GM21360 (cell line): ENCODE data around the gene ICA1.
"Not testable (repeated sequence)": the region's sequence is repeated elsewhere in the genome, so short reads cannot be mapped to it uniquely, and the experiment has no call there.

Experiments
- ATAC-seq: cut with Tn5 transposase; IDR thresholded peaks from one replicate; pipeline ENCODE4 v1.9.1; 2021; ENCODE audit warnings: mild to moderate bottlenecking, moderate library complexity; ENCODE audit not compliant: unreplicated experiment

ICA1 gene

DNA sequence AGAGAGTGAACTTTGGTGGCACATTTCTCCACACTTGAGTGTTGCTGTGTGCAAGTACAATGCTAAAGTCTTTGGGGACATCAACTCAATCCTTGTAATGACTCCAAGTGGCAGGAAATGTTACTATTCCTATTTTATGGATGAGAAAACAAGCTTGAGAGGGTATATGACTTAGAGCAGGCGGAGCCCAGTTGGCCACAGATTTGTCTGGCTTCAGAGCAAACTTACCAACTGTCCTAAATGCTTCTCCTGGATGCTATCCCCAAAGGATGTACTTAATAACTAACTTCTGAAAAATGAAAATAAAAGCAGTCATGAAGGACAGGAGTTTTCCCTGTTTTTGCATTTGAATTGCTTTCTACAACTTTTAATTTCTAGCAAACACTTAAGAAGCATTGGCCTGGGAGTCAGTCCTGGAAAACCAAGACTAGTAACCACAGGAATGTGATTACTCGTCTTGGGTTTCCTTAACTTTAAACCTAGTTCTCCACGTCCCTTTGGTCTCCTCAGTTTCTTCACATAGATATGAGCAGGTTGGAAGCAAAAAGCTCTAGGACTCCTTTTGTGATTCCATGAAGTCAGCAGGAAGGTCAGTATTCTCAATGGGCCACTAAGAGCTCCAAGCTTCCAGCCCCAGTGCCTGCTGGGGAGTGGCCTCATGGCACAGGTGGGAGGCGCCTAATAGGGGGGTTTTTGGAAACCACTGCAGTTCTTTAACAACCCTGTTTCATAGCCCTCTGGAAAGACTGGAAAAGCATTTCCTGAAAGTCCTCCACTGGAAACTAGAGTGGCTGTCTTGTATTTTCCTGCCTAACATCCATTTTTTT lies 152.6 kb downstream of the ICA1 start:
- no peak for ATAC-seq

GRCh38 chr7:8105449-8106095 lies 156.4 kb downstream of the ICA1 start:
- no peak for ATAC-seq

DNA sequence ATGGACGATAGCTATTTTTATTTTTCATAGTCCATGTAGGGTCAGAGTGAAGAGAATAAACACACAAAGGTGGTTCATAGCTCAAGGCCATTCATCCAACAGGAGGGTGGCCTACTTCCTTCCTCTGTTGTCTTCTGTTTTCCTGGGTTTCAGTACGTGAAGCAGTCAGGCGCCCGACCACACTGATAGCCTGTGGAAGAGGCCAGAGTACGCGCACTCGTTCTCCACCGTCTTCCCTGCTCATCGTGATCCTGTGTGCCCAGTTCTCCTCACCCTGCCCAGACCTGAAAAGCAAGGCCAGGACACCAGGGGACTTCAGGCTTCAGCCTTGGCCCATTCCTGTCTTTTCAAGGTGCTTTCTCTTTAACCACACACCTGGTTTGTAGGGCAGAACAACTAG lies 158.7 kb downstream of the ICA1 start:
- ATAC-seq, result no peak

GRCh38 chr7:8101292-8101691 lies 160.7 kb downstream of the ICA1 start:
- ATAC-seq, result not testable (repeated sequence)

DNA sequence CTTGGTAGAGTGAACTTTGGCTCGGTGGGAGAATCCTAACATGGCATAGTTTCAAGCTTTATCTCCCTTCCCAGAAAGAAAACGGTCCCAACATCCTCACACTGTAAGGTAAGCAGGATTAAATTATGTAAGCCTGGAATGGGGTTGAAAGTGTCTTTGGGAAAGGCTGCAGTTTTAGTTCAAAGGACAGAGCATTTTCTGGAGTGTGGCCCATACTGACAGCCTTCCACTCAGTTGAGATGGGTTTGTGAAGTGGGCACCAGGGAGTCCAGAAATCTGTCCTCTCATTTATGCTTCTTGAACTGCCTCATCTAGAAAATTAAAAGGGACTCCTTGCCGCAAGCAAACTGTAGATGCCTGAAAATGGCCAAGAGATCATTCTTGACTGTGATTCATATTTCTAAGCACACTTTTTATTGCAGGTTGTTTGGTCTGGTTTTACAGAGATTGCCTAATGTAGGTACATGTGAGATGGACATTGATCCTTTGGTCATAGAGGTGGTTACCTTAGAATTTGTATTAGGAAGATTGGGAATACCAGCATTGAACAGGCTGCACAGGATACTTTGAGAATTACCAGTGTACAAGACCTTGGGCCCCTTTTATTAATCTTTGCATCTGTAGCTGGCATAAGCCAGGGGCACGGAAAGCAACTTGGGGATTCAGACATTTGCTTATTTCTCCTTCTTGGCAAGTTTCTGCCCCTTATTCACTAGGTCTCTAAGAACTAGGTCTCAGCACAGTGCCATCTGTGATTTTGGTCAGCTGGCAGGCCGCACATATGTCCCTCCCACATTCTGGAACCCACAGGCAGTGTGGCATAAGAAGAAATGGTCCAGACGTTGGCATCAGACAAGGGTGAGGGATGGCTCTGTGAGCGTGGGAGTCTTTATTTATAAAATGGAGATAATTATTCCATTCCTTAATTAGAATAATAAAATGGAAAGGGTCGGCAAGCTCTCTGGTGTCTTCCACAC lies 167.5 kb downstream of the ICA1 start:
- no peak for ATAC-seq

DNA sequence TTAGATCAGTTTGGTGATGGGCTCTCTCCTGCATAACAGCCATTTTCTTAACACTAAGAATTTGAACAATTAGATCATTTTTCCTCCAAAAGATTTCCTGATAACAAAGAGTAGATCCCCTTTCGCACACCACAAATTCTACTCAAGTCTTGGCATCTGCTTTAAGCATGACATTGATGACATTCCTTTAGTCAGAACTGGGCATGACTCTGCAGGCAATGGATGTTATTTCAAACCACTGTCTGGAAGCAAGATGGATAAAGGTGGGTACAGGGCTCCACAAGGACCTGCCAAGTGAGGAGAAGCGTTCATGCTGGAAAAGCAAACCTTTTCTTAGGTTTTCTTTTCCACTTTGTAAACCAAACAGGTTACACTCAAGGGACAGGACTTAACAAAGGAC lies 169.8 kb downstream of the ICA1 start:
- ATAC-seq, result no peak

DNA sequence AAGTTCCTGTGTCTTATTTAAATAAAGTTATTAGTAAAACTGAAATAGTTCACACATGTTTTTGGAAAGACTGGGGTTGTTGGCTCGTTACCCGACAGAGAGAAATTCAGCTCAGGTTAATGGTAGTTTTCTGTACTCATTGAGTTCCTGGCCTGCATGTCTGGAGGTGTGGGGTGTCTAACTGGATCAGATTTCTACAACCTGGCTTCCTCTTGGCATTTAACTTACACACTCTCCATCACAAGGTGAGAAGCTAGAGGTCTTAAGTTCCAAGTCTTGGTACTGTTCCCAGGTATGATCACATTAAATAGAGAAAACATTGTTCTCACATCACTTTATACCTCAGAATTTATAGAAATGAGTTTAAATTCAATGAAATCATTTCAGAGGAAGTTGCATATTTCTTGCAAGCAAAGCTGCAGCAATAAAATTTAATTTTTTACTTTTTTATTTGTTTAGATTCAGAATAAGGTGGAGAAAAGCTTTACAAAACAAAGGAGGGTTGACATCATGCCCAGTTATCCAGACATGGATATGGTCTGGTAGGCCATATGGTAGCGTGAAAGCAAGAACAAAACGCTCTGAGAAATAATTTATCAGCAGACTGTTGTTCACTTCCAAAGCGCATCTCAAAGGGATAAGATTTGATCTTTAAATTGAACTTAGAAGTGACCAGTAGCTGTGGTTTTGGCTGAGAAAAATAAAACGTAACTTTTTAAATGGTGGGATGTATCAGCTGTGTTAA lies 172.8 kb downstream of the ICA1 start:
- no peak for ATAC-seq

GRCh38 chr7:8086239-8086638 lies 175.7 kb downstream of the ICA1 start:
- no peak for ATAC-seq

DNA sequence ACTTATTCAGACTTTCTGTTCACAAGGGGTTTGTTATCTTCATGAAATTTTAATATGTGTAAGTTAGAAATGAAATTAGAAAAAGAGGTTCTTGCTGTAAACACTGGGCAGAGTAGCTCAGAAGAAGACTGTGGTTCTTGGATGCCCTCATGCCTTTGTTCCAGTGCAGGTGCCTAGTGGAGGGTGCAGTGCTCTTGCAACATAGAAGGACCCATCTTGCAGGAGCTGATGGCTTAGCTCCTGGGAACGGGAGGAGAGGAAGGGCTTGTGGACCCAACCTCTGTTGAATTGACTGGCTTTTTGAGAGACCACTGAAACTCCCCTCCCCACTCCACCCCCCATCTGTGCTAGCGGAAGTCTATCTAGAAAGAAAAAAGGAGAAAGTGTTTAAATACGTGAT lies 176.5 kb downstream of the ICA1 start:
- no peak for ATAC-seq

- ATAC-seq, result no peak
Measured at GRCh38 chr7:8084836-8085235, 177.1 kb downstream of the ICA1 start.

GRCh38 chr7:8082762-8083161 lies 179.2 kb downstream of the ICA1 start:
- no peak for ATAC-seq

DNA sequence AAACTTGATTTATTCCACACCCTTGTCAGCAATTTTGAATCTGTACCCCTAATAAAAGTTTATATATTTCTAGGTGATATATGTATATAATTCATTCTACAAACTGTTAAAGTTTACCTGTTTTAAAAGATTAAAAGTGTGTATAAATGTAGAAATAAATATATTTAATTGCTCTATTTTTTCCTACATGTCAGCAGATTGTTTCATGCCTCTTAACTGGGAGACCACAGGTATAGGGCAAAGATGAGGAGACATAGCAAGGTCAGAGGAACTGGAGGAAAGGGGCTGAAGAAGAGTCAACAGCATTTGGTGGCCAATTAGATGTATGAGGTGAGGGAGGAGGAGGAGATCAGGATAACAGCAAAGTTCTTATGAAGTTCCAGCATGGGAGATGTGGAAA lies 183.5 kb downstream of the ICA1 start:
- ATAC-seq, result no peak

DNA sequence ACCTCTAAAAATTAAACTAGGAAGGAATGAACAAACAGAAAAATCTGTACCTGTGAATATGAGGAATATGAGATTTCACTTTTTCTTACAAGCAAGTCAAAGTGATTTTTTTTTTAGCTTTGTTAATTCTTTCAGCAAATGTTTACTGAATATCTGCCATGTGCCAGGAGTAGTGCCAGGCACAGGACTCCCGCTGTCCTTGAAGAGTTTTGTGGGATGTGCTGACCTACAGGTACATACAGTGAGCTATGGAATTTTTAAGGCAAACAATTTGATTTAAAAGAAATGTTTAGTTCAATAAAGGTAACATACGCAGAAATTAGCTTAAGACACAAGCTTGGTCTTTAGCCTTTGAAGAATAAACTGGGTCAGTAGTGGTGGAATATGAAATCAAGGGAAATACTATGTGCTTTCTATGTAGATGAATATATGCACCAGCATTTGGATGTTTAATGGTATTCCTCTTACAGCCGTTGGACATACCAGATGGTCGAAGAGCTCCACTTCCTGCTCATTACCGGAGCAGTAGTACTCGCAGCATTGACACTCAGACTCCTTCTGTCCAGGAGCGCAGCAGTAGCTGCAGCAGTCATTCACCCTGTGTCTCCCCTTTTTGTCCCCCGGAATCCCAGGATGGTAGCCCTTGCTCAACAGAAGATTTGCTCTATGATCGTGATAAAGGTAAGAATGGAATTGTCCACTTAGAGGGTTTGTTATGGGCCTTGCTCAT lies 191.4 kb downstream of the ICA1 start:
- ATAC-seq, result no peak

DNA sequence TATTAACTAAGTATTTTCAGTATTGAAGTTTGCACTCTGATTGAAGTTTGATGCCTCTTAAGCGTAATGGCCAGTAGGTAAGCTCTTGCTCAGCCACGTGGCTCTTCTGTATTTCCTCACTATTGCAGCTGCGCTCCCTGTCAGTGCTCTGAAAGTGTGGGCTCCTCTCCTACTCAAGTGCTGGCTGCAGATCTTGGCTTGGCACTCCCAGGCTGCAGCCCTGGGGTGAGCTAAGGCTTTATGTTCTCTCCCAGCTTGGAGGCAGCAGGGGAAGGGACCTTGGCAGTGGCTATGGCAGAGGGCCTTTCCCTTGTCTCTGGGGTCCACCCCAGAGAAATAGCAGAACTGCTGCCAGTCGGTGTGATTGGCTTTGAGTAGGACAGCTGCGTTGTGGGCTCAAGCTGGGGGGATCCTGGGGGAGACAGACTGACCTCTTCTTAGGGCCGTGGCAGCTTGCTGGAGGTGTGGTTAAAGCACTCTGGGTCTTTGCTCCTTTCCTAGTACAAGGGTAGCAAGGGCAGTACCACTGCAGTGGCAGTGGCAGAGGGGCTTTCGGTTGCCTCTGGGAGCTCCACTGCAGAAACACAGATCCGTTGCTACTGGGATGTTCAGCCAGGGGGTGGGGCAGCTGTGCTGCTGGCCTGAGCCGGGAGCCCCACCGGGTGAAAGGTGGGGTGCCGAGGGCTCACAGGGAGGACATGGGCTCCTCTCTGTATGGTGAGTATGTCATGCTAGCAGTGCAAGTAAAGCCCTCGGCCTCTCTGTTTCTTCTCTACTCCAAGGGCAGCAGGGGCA lies 192.9 kb downstream of the ICA1 start:
- no peak for ATAC-seq

DNA sequence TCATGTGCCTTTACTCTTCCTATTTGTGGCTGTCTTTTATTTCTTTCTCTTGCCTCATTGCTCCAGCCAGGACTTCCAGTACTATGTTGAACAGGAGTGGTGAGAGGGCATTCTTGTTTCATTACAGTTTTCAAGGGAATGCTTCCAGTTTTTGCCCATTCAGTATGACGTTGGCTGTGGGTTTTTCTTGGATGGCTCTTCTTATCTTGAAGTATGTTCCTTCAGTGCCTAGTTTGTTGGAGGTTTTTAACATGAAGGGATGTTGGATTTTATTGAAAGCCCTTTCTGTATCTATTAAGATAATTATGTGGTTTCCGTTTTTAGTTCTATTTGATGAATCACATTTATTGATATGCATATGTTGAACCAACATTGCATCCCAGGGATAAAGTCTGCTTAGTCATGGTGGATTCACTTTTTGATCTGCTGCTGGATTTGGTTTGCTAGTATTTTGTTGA lies 196.6 kb downstream of the ICA1 start:
- no peak for ATAC-seq

DNA sequence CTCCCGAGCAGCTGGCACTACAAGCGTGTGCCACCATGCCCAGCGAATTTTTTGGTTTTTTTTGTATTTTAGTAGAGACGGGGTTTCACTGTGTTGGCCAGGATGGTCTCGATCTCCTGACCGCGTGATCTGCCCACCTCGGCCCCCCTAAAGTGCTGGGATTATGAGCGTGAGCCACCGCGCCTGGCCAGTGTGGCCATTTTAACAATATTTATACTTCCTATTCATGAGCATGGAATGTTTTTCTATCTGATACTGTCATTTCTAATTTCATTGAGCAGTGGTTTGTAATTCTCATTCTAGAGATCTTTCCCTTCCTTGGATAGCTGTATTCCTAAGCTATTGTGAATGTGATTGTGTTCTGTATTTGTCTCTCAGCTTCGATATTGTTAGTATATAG lies 197.1 kb downstream of the ICA1 start:
- ATAC-seq, result no peak

DNA sequence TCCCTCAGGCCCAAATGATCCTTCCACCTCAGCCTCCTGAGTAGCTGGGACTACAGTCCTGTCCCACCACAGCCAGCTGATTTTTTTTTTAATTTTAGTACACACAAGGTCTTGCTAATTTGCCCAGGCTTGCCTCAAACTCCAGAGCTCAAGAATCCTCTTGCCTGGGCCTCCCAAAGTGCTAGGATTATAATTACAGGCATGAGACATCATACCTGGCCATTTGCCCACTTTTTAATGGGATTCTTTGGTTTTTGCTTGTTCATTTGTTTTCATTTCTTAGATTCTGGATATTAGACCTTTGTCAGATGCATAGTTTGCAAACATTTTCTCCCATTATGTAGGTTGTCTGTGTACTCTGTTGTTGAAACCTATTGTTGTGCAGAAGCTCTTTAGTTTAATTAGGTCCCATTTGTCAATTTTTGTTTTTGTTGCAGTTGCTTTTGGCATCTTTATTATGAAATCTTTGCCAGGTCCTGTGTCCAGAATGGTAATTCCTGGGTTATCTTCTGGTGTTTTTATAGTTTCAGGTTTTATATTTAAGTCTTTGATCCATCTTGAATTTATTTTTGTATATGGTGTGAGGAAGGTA lies 198.2 kb downstream of the ICA1 start:
- no peak for ATAC-seq

GRCh38 chr7:8063300-8063699 lies 198.7 kb downstream of the ICA1 start:
- ATAC-seq, result not testable (repeated sequence)
